ENCODE results near the gene CACNA2D2.
A peak's percentile ranks its signal among the peaks of the same experiment; 100 is the strongest.

The CACNA2D2 gene

DNA sequence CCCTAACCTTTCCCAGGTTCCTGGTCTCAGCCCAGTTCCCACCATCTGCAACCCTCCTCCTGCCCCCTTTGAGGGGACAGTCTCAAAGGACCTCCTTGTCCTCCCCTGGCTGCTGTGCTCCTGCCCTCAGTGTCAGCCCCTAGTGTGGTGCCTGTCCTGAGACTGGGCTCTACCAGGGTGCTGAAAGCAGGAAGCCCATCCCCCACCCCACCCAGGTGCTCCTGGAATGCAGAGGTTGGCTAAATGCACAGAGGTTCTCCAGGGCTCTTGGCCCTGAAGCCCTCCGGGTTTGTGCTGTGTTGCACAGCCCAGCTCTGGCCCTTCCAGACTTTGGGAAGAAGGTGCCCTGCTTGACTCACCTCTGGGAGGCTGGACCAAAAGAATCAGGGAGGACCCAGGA lies 42.3 kb upstream of the CACNA2D2 start:
- Histone ChIP-seq H3K4me2 (ENCODE audit: low read length) (no peak overlapping the region), H2AFZ (ENCODE audit: low read length) (no peak overlapping the region), H3K9me2 (ENCODE audit: low read depth, low read length) (no peaks in the 10 kb centered on the region), H3K9ac (ENCODE audit: low read length) (no peak overlapping the region), H3K36me3 (ENCODE audit: insufficient read depth, low read length) (no peaks in the 10 kb centered on the region), H3K4me3 (ENCODE audit: low read depth, low read length, poor library complexity, severe bottlenecking) (no peak overlapping the region), H3F3A (ENCODE audit: insufficient read depth, low read length) (no peaks in the 10 kb centered on the region), H3K4me1 (ENCODE audit: insufficient read depth, low read length, severe bottlenecking) (no peaks in the 10 kb centered on the region), H3K27me3 (ENCODE audit: insufficient read depth, low read length) (no peaks in the 10 kb centered on the region; the same call in 1 of the 2 replicates), H4K20me1 (ENCODE audit: insufficient read depth, low read length) (no peaks in the 10 kb centered on the region), H3K9me3 (ENCODE audit: low read length) (no peaks in the 10 kb centered on the region), H3K27ac (ENCODE audit: low read depth, low read length, poor library complexity, severe bottlenecking) (no peak overlapping the region), H3K79me2 (ENCODE audit: insufficient read depth, low read length) (no peaks in the 10 kb centered on the region)
- TF ChIP-seq, protein P1, sequence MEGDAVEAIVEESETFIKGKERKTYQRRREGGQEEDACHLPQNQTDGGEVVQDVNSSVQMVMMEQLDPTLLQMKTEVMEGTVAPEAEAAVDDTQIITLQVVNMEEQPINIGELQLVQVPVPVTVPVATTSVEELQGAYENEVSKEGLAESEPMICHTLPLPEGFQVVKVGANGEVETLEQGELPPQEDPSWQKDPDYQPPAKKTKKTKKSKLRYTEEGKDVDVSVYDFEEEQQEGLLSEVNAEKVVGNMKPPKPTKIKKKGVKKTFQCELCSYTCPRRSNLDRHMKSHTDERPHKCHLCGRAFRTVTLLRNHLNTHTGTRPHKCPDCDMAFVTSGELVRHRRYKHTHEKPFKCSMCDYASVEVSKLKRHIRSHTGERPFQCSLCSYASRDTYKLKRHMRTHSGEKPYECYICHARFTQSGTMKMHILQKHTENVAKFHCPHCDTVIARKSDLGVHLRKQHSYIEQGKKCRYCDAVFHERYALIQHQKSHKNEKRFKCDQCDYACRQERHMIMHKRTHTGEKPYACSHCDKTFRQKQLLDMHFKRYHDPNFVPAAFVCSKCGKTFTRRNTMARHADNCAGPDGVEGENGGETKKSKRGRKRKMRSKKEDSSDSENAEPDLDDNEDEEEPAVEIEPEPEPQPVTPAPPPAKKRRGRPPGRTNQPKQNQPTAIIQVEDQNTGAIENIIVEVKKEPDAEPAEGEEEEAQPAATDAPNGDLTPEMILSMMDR (IDR thresholded peaks at IDR 0.05; ENCODE audit: low read length): no peak
- no peak for TF ChIP-seq EZH2 (IDR thresholded peaks at IDR 0.05; ENCODE audit: borderline replicate concordance, low read length)

DNA sequence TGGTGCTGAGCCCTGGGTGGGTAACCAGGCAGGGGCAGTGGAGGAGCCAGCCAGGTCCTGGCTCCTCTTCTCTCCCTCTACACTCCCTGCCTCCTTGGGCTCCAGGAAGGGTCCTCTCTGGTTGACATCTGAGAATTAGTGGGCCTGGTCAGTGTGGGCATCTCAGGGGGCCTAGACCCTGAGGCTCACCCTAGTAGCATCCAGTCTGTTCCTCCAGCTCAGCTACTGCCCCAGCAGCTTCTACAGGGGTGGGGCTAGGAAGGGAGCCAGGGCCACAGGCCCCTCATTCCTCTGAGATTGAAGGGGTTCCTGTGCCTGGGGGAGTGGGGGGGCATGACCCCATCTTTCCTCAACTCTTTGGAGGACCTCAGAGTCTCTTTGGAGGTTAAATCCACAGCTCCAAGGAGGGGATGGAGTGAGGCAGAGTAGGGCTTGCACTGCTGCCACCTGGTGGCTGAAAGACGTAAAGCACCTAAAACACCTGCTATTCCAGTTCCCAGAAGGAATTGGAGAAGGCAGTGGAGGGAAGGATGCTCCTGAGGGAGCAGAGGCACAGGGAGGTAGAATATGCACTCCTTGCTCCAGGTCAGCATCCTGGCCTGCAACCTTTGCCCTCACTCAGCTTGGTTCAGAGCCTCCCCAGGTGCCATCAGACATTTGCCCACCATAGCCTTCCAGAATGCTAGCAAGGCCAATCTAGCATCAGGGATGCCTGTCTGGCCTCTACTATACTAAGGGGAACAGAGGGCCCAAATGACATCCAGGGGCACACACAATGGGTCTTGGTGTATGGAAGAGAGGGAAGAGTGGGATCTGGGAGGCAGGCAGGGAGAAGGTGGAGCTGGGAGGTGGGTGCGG lies 39.0 kb upstream of the CACNA2D2 start:
- H2AFZ ChIP-seq (ENCODE audit: low read length): no peak overlapping the region
- H3K9me2 ChIP-seq (ENCODE audit: low read depth, low read length): no peaks in the 10 kb centered on the region
- H3K79me2 ChIP-seq (ENCODE audit: insufficient read depth, low read length): no peaks in the 10 kb centered on the region
- H3K36me3 ChIP-seq (ENCODE audit: insufficient read depth, low read length): no peaks in the 10 kb centered on the region
- no peak overlapping the region for H3K4me3 ChIP-seq (ENCODE audit: low read depth, low read length, poor library complexity, severe bottlenecking)
- H3K9ac ChIP-seq (ENCODE audit: low read length): no peak overlapping the region
- H3K27ac ChIP-seq (ENCODE audit: low read depth, low read length, poor library complexity, severe bottlenecking): no peak overlapping the region
- no peaks in the 10 kb centered on the region for H3K4me1 ChIP-seq (ENCODE audit: insufficient read depth, low read length, severe bottlenecking)
- TF ChIP-seq EZH2 (IDR thresholded peaks at IDR 0.05; ENCODE audit: borderline replicate concordance, low read length): no peak
- TF ChIP-seq, protein P1 (IDR thresholded peaks at IDR 0.05; ENCODE audit: low read length): peak; percentile 94
- H3K27me3 ChIP-seq (ENCODE audit: insufficient read depth, low read length): no peaks in the 10 kb centered on the region; the same call in 1 of the 2 replicates
- H3F3A ChIP-seq (ENCODE audit: insufficient read depth, low read length): no peaks in the 10 kb centered on the region
- no peaks in the 10 kb centered on the region for H4K20me1 ChIP-seq (ENCODE audit: insufficient read depth, low read length)
- H3K9me3 ChIP-seq (ENCODE audit: low read length): no peaks in the 10 kb centered on the region
- no peak overlapping the region for H3K4me2 ChIP-seq (ENCODE audit: low read length)

DNA sequence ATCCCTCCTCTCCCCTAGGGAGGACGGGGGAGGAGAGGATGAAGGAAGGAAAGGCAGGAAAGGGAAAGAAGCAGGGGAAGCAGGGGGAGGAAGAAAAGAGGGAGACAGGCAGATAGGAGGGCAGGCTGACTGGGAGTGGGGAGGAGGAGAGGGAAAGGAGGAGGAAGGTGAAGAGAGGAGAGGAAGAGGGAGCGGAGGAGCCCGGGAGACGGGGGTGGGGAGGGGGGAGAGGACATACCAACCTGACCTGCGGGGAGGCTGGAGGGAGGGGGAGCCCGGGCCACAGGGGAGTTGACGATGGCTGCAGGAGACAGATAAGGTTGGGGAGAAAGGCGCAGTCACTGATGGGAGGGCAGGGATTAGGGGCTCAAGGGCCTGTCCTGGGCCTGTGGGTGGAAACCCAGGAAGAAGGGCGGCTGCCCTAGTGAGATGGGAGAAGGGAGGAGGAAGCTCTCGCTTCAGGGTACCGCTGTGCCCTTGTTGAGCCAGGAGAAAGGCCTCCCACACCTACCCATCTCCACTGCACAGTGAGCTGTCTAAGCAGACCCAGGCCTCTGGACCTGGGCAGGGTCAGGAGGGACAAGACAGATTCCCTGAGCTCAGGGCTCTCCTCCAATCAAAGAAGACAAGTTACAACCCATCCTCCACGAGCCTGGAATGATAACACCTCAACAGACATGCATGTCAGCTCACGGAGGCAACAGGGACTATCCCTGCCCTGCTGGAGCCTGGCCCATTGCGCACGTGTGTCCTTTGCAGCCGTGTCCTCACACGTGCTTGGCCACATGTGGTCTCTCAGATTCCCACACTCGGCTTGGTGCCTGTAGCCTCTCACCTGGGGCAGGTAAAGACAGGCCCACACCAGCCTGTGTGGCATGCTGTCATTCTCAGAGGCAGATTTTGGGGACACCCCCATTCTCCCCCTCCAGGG lies 36.2 kb upstream of the CACNA2D2 start:
- Histone ChIP-seq H3K4me3 (ENCODE audit: low read depth, low read length, poor library complexity, severe bottlenecking) (no peak overlapping the region), H3K9me3 (ENCODE audit: low read length) (no peaks in the 10 kb centered on the region), H3K9me2 (ENCODE audit: low read depth, low read length) (no peaks in the 10 kb centered on the region), H3K4me2 (ENCODE audit: low read length) (no peak overlapping the region), H3K4me1 (ENCODE audit: insufficient read depth, low read length, severe bottlenecking) (no peaks in the 10 kb centered on the region), H3F3A (ENCODE audit: insufficient read depth, low read length) (no peaks in the 10 kb centered on the region), H3K79me2 (ENCODE audit: insufficient read depth, low read length) (no peaks in the 10 kb centered on the region), H3K27me3 (ENCODE audit: insufficient read depth, low read length) (no peaks in the 10 kb centered on the region; the same call in 1 of the 2 replicates), H3K9ac (ENCODE audit: low read length) (no peak overlapping the region), H3K36me3 (ENCODE audit: insufficient read depth, low read length) (no peaks in the 10 kb centered on the region), H4K20me1 (ENCODE audit: insufficient read depth, low read length) (no peaks in the 10 kb centered on the region), H3K27ac (ENCODE audit: low read depth, low read length, poor library complexity, severe bottlenecking) (no peak overlapping the region), H2AFZ (ENCODE audit: low read length) (no peak overlapping the region)
- TF ChIP-seq, protein P1 (IDR thresholded peaks at IDR 0.05; ENCODE audit: low read length): no peak
- TF ChIP-seq EZH2 (IDR thresholded peaks at IDR 0.05; ENCODE audit: borderline replicate concordance, low read length): no peak

Data from OCI-LY1 (cell line).